Transverse colon (tissue), 4 donors: Measurements from ENCODE around the gene RANBP9. TPM values are rescaled to one million over a fixed set of nuclear protein-coding genes. Genes with fewer than 3 reads are reported as not detected.

Source experiments
- DNase-seq: peaks from one replicate; pipeline ENCODE4 v3.0.0-alpha.2; 2019
- H3K27ac ChIP-seq, 4 donors: fragments of 200-600 bp; sonication (generic); 2 replicates each; pipeline ENCODE4 v1.5.1; 2016 to 2018; ENCODE audit warnings: inconsistent platforms in 4 of 4
- H3K27me3 ChIP-seq: fragments of 200-600 bp; sonication (generic); 2 replicates; pipeline ENCODE4 v1.5.1; 2017; ENCODE audit warnings: inconsistent platforms
- H3K36me3 ChIP-seq, 4 donors: fragments of 200-600 bp; sonication (generic); 2 replicates each; pipeline ENCODE4 v1.5.1; 2017 to 2019; ENCODE audit warnings: inconsistent platforms in 4 of 4
- H3K4me1 ChIP-seq, 4 donors: fragments of 200-600 bp; sonication (generic); 2 replicates each; pipeline ENCODE4 v1.5.1; 2017 to 2020; ENCODE audit warnings: inconsistent platforms in 4 of 4
- H3K4me3 ChIP-seq, 4 donors: fragments of 200-600 bp; sonication (generic); 1 replicate in 1 of 4; 2 replicates in 3 of 4; pipeline versions ENCODE4 v1.5.1 to v1.6.1; 2017 to 2019; ENCODE audit warnings: inconsistent platforms in 4 of 4
- H3K9me3 ChIP-seq, 2 donors: fragments of 200-600 bp; sonication (generic); 2 replicates each; pipeline ENCODE4 v1.5.1; 2017 to 2019; ENCODE audit warnings: inconsistent platforms in 2 of 2
- CTCF ChIP-seq, 5 experiments: fragments of 200-600 bp in 3 of 5; fragments of 450-650 bp in 2 of 5; sonication (generic) in 3 of 5; IDR thresholded peaks; 1 replicate in 2 of 5; 2 replicates in 3 of 5; pipeline ENCODE4 v1.5.1; 2016 to 2017; ENCODE audit warnings: antibody characterized with exemption in 5 of 5, inconsistent platforms in 3 of 5, mild to moderate bottlenecking in 2 of 5, moderate library complexity in 1 of 5
- EP300 ChIP-seq: sonication (generic); formaldehyde crosslinking; IDR thresholded peaks from one replicate; pipeline ENCODE4 v1.6.1; 2017; ENCODE audit warnings: antibody characterized with exemption, low read depth
- POLR2A ChIP-seq: fragments of 450-650 bp; IDR thresholded peaks from one replicate; pipeline ENCODE4 v1.6.1; 2016; ENCODE audit warnings: antibody characterized with exemption, mild to moderate bottlenecking, moderate library complexity
- POLR2AphosphoS5 ChIP-seq, 3 donors: sonication (generic); formaldehyde crosslinking; IDR thresholded peaks; one replicate each; pipeline ENCODE4 v1.6.1; 2016; ENCODE audit warnings: antibody characterized with exemption in 3 of 3
- WGBS, 2 donors: methylation state at CpG; one replicate each; pipeline ENCODE4 v1.1.5; 2018; ENCODE audit warnings: low coverage in 1 of 2; 5-methylcytosine and 5-hydroxymethylcytosine counted together
- in situ Hi-C, 4 donors: fragments of 200-750 bp; cut with MboI; loops; one replicate each; pipeline versions ENCODE4 v1.15.0 to v1.15.1; 2017; ENCODE audit warnings: low sequenced_read_pairs in 3 of 4, low pct_ligation_motif_present in 1 of 4, low pct_unique_long_range_greater_than_20kb in 1 of 4
- intact Hi-C: fragments of 100-400 bp; cut with DNase I; formaldehyde crosslinking; loops from one replicate; pipeline ENCODE4 v1.15.1; 2023; ENCODE audit warnings: low total_unique reads
- total RNA-seq, 4 donors: library from RNA; depleted of rRNA; stranded (reverse); fragments of >200 nt; gene quantifications; one replicate each; pipeline ENCODE4 v1.1.0, GENCODE V29; 2016

Gene RANBP9
- total RNA-seq, 4 donors from 2014 or later = 17.9 to 40.8 (median 37.4) TPM

GRCh38 chr6:13754644-13755043, 43.0 kb upstream of the RANBP9 start:
- Histone ChIP-seq H3K36me3 (no peaks in the 10 kb centered on the region), H3K27ac (no peak overlapping the region), H3K9me3 (no peaks in the 10 kb centered on the region), H3K4me1 (no peaks in the 10 kb centered on the region), H3K4me3 (no peak overlapping the region), H3K27me3 (no peaks in the 10 kb centered on the region)
- 90 to 95% methylated on average over 2 of the region's 2 CpGs for WGBS, 2 donors
- intact Hi-C loops (no loop called here), in situ Hi-C loops (no loop called here)
- DNase-seq = no peak
- TF ChIP-seq POLR2A (no peak), EP300 (no peak), POLR2AphosphoS5 (IDR thresholded peaks at IDR 0.05) (no peak), CTCF (IDR thresholded peaks at IDR 0.05) (no peak)

- Histone ChIP-seq H3K4me3 (no peak overlapping the region), H3K27me3 (no peaks in the 10 kb centered on the region), H3K27ac (no peak overlapping the region), H3K4me1 (no peaks in the 10 kb centered on the region), H3K36me3 (no peaks in the 10 kb centered on the region), H3K9me3 (no peaks in the 10 kb centered on the region)
- TF ChIP-seq POLR2AphosphoS5 (IDR thresholded peaks at IDR 0.05) = no peak
- TF ChIP-seq POLR2A = no peak
- TF ChIP-seq CTCF (IDR thresholded peaks at IDR 0.05) = no peak
- TF ChIP-seq EP300 = no peak
- intact Hi-C loops (no loop called here), in situ Hi-C loops (no loop called here)
- no peak for DNase-seq
- 74 to 96% methylated on average over 6 to 7 of the region's 7 CpGs for WGBS, 2 donors
Measured at GRCh38 chr6:13743736-13744127, 32.1 kb upstream of the RANBP9 start.

GRCh38 chr6:13742961-13743735, 31.5 kb upstream of the RANBP9 start:
- TF ChIP-seq EP300 = no peak
- no peak for TF ChIP-seq CTCF (IDR thresholded peaks at IDR 0.05)
- no peak for TF ChIP-seq POLR2AphosphoS5 (IDR thresholded peaks at IDR 0.05)
- no peak for TF ChIP-seq POLR2A
- DNase-seq = no peak
- WGBS, 2 donors = 85 to 93% methylated on average over 3 to 54 of the region's 56 CpGs
- Histone ChIP-seq H3K4me3 (no peak overlapping the region), H3K27ac (no peak overlapping the region), H3K36me3 (no peaks in the 10 kb centered on the region), H3K27me3 (no peaks in the 10 kb centered on the region), H3K4me1 (no peaks in the 10 kb centered on the region), H3K9me3 (no peaks in the 10 kb centered on the region)
- intact Hi-C loops (no loop called here), in situ Hi-C loops (no loop called here)

- intact Hi-C loops = no loop called here
- H3K4me1 ChIP-seq = no peaks in the 10 kb centered on the region
- in situ Hi-C loops = no loop called here
Measured at GRCh38 chr6:13741365-13741764, 29.7 kb upstream of the RANBP9 start.

More at GRCh38 chr6:13741365-13741764, 29.7 kb upstream of the RANBP9 start:
- WGBS, 2 donors = 89 to 95% methylated on average over 3 to 4 of the region's 4 CpGs
- Histone ChIP-seq H3K9me3 (no peaks in the 10 kb centered on the region), H3K36me3 (no peaks in the 10 kb centered on the region), H3K4me3 (no peak overlapping the region), H3K27me3 (no peaks in the 10 kb centered on the region), H3K27ac (no peak overlapping the region)
- DNase-seq = no peak
- TF ChIP-seq CTCF (IDR thresholded peaks at IDR 0.05) (no peak), EP300 (no peak), POLR2AphosphoS5 (IDR thresholded peaks at IDR 0.05) (no peak), POLR2A (no peak)
